ENCODE results near the gene AGAP1.

The AGAP1 gene

GRCh38 chr2:235592430-235592829 is 98.6 kb downstream of the AGAP1 start:
- H3K4me3 ChIP-seq (ENCODE audit: low read depth, low read length) = no peak overlapping the region
- in situ Hi-C loops (cut with HindIII; ENCODE audit: low pct_ligation_motif_present, low sequenced_read_pairs) = no loop called here
- DNase-seq = no peak
- TF ChIP-seq, protein P1, sequence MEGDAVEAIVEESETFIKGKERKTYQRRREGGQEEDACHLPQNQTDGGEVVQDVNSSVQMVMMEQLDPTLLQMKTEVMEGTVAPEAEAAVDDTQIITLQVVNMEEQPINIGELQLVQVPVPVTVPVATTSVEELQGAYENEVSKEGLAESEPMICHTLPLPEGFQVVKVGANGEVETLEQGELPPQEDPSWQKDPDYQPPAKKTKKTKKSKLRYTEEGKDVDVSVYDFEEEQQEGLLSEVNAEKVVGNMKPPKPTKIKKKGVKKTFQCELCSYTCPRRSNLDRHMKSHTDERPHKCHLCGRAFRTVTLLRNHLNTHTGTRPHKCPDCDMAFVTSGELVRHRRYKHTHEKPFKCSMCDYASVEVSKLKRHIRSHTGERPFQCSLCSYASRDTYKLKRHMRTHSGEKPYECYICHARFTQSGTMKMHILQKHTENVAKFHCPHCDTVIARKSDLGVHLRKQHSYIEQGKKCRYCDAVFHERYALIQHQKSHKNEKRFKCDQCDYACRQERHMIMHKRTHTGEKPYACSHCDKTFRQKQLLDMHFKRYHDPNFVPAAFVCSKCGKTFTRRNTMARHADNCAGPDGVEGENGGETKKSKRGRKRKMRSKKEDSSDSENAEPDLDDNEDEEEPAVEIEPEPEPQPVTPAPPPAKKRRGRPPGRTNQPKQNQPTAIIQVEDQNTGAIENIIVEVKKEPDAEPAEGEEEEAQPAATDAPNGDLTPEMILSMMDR (IDR thresholded peaks at IDR 0.05; ENCODE audit: low read depth, low read length, missing control alignments) = no peak
- no peaks in the 10 kb centered on the region for H3K27me3 ChIP-seq (replicated peaks)
- H3K36me3 ChIP-seq (replicated peaks) = no peaks in the 10 kb centered on the region
- no peak overlapping the region for H3K27ac ChIP-seq

- in situ Hi-C loops (cut with HindIII; ENCODE audit: low pct_ligation_motif_present, low sequenced_read_pairs) = no loop called here
- TF ChIP-seq, protein P1 (IDR thresholded peaks at IDR 0.05; ENCODE audit: low read depth, low read length, missing control alignments) = no peak
- H3K27me3 ChIP-seq (replicated peaks) = no peaks in the 10 kb centered on the region
- H3K27ac ChIP-seq = no peak overlapping the region
- no peaks in the 10 kb centered on the region for H3K36me3 ChIP-seq (replicated peaks)
- DNase-seq = no peak
- H3K4me3 ChIP-seq (ENCODE audit: low read depth, low read length) = no peak overlapping the region
Measured at GRCh38 chr2:235592836-235593235, 99.0 kb downstream of the AGAP1 start.

DNA sequence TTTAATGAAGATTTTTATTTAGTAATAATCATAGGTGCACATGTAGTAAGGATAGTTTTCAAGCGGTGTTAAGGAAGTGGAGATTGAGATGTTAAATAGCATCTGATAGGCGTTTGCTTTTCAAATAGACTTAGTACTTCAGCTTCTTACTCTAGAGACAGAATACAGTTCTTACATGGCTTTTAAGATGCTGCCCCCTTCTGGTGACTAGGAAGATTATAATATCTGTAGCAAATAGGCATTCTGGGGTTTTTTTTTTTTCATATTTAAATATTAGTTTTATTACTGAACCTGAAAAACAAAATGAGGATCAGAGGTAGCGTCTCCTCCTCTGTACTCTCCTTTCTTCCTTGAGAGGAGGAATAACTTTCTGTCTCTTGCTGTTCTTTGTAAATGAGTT is 100.2 kb downstream of the AGAP1 start:
- Histone ChIP-seq H3K27me3 (replicated peaks) (no peaks in the 10 kb centered on the region), H3K36me3 (replicated peaks) (no peaks in the 10 kb centered on the region), H3K4me3 (ENCODE audit: low read depth, low read length) (no peak overlapping the region), H3K27ac (no peak overlapping the region)
- in situ Hi-C loops (cut with HindIII; ENCODE audit: low pct_ligation_motif_present, low sequenced_read_pairs) = no loop called here
- TF ChIP-seq, protein P1 (IDR thresholded peaks at IDR 0.05; ENCODE audit: low read depth, low read length, missing control alignments) = peak; percentile 43
- no peak for DNase-seq

DNA sequence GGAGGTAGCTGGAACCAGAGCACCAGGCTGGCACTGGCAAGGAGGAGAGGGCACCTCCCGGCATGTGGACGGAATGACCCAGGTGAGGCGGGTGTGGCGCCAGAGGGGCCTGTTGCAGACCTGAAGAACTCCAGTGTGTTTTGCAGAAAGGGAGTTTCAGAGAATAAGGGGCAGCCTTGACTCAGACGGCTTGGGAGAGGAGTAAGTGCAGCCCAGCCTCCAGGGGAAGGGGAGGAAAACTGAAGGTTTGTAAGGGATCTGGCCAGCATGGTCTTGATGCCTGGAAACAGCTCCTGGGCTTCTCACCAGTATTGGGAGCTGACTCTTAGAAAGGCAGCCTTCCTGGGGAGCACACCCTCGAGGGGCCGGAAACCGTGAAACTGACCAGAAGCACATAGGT is 101.1 kb downstream of the AGAP1 start:
- in situ Hi-C loops (cut with HindIII; ENCODE audit: low pct_ligation_motif_present, low sequenced_read_pairs) = no loop called here
- Histone ChIP-seq H3K27ac (no peak overlapping the region), H3K4me3 (ENCODE audit: low read depth, low read length) (no peak overlapping the region), H3K27me3 (replicated peaks) (no peaks in the 10 kb centered on the region), H3K36me3 (replicated peaks) (no peaks in the 10 kb centered on the region)
- no peak for DNase-seq
- TF ChIP-seq, protein P1 (IDR thresholded peaks at IDR 0.05; ENCODE audit: low read depth, low read length, missing control alignments) = no peak

GRCh38 chr2:235595422-235596010 is 101.7 kb downstream of the AGAP1 start:
- no peaks in the 10 kb centered on the region for H3K36me3 ChIP-seq (replicated peaks)
- in situ Hi-C loops (cut with HindIII; ENCODE audit: low pct_ligation_motif_present, low sequenced_read_pairs) = no loop called here
- peak; percentile 81 for DNase-seq
- no peaks in the 10 kb centered on the region for H3K27me3 ChIP-seq (replicated peaks)
- no peak overlapping the region for H3K27ac ChIP-seq
- H3K4me3 ChIP-seq (ENCODE audit: low read depth, low read length) = no peak overlapping the region
- TF ChIP-seq, protein P1 (IDR thresholded peaks at IDR 0.05; ENCODE audit: low read depth, low read length, missing control alignments) = peak; percentile 92

- TF ChIP-seq, protein P1 (IDR thresholded peaks at IDR 0.05; ENCODE audit: low read depth, low read length, missing control alignments) = no peak
- H3K36me3 ChIP-seq (replicated peaks) = no peaks in the 10 kb centered on the region
- no peak overlapping the region for H3K4me3 ChIP-seq (ENCODE audit: low read depth, low read length)
- DNase-seq = no peak
- no peak overlapping the region for H3K27ac ChIP-seq
- H3K27me3 ChIP-seq (replicated peaks) = no peaks in the 10 kb centered on the region
- in situ Hi-C loops (cut with HindIII; ENCODE audit: low pct_ligation_motif_present, low sequenced_read_pairs) = no loop called here
Measured at GRCh38 chr2:235596272-235596671, 102.4 kb downstream of the AGAP1 start.

All from brain microvascular endothelial cell (primary cell).